Mononuclear cell (primary cell): ENCODE data around the gene COPZ1. TPM values are rescaled to one million over a fixed set of nuclear protein-coding genes. Genes with fewer than 3 reads are reported as not detected.
A peak's percentile ranks its signal among the peaks of the same experiment; 100 is the strongest.

Experiments used
- H3K27me3 ChIP-seq: 2 replicates; pipeline ENCODE4 v1.6.0; 2011; ENCODE audit warnings: low read length, control low read depth; ENCODE audit not compliant: insufficient read depth
- H3K4me1 ChIP-seq: 2 replicates; pipeline ENCODE4 v1.5.1; 2011; ENCODE audit warnings: mild to moderate bottlenecking, low read length, control low read depth; ENCODE audit not compliant: insufficient read depth
- H3K4me3 ChIP-seq: 2 replicates; pipeline ENCODE4 v1.5.1; 2011; ENCODE audit warnings: mild to moderate bottlenecking, low read length, moderate library complexity
- H3K9me3 ChIP-seq: 2 replicates; pipeline ENCODE4 v1.5.1; 2011; ENCODE audit warnings: low read depth, mild to moderate bottlenecking, control low read depth, low read length
- total RNA-seq: library from RNA; depleted of rRNA; stranded (reverse); fragments of >200 nt; gene quantifications from one replicate; pipeline ENCODE4 v1.2.3, GENCODE V29; 2012

The COPZ1 gene
- total RNA-seq, 1 donor = 34.1 TPM

GRCh38 chr12:54386403-54387113 lies 61.6 kb downstream of the COPZ1 start:
- Histone ChIP-seq H3K4me3 (no peak overlapping the region), H3K27me3 (no peaks in the 10 kb centered on the region), H3K9me3 (no peaks in the 10 kb centered on the region), H3K4me1 (peaks cover 97% of the 10 kb centered on the region)

GRCh38 chr12:54387114-54387467 lies 62.2 kb downstream of the COPZ1 start:
- Histone ChIP-seq H3K27me3 (no peaks in the 10 kb centered on the region), H3K9me3 (no peaks in the 10 kb centered on the region), H3K4me1 (peaks cover 97% of the 10 kb centered on the region), H3K4me3 (no peak overlapping the region)

GRCh38 chr12:54388237-54389133 lies 63.6 kb downstream of the COPZ1 start:
- Histone ChIP-seq H3K4me1 (peaks cover 98% of the 10 kb centered on the region), H3K4me3 (no peak overlapping the region), H3K9me3 (no peaks in the 10 kb centered on the region), H3K27me3 (no peaks in the 10 kb centered on the region)

DNA sequence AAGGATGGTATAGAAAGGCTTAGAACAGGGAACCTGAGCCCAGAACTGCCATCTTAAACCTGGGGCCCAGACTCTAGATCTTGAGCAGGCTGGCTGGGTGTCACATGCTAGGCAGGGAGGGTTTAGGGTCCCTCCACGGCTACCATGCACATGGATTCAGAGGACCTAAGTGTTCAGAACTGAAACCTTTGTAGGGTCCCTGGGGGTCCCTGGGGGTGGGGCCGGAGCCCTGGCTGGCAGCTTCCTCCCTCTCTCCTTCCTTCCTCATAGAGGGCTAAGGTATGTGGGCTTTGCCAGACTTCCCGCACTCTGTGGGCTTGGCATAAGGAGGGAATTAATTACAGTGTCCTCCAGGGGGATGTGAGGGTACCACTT lies 64.2 kb downstream of the COPZ1 start:
- Histone ChIP-seq H3K4me3 (no peak overlapping the region), H3K9me3 (no peaks in the 10 kb centered on the region), H3K27me3 (no peaks in the 10 kb centered on the region), H3K4me1 (peaks cover 98% of the 10 kb centered on the region)

DNA sequence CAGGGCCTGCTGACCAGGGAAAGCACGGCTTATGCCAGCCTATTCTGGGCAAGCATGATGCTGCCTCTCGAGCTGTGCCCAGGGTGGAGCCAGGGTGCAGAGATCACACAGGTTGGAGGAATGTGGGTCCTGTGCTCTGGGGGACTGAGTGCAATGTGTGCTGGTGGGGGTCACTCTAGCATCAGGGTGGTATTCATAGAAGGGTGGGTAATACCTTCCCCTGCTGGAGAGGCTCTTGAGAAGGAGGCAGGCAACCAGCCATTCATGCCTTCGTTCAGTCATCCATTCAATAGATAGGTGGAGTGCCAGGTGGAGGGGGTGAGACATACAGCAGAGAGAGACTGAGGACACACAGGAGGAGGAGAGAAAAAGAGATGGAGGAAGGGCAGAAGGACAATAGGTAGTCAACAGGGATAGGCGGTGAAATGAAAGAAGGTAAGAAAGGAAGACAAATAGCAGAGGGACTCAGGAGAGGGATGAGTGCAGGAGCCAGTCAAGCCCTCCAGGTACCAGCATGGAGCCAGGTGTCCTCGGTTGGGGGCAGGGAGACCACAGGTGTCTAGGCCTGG lies 64.8 kb downstream of the COPZ1 start:
- no peaks in the 10 kb centered on the region for H3K9me3 ChIP-seq
- no peak overlapping the region for H3K4me3 ChIP-seq
- H3K4me1 ChIP-seq = peaks cover 98% of the 10 kb centered on the region
- H3K27me3 ChIP-seq = no peaks in the 10 kb centered on the region

DNA sequence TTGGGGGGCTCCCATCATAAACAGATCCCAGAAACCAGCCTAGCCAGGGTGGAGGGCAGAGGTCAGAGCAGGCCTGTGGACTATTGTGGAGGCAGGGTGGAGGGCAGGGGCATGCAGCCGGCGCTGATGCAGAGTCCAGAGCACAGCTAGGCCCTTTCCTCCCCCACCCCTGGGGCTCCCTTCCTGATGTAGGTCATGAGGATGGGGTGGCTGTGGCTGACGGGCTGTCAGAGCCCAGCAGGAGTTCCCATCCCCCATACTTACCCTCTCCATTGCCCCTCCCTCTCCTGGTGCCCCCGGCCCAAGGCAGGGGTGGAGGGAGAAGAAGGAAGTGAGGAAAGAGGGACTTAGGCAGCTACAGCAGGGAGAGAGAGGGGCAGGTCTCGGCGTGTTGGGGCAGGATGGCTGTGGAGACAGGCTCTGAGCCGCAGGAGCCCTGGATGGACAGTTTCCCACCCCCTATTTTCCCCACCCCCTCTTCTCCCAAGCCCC lies 65.3 kb downstream of the COPZ1 start:
- Histone ChIP-seq H3K4me3 (no peak overlapping the region), H3K9me3 (no peaks in the 10 kb centered on the region), H3K27me3 (no peaks in the 10 kb centered on the region), H3K4me1 (peaks cover 96% of the 10 kb centered on the region)

GRCh38 chr12:54390668-54391551 lies 66.0 kb downstream of the COPZ1 start:
- H3K4me3 ChIP-seq = peak overlapping the region; percentile 35
- no peaks in the 10 kb centered on the region for H3K9me3 ChIP-seq
- no peaks in the 10 kb centered on the region for H3K27me3 ChIP-seq
- H3K4me1 ChIP-seq = peaks cover 89% of the 10 kb centered on the region

DNA sequence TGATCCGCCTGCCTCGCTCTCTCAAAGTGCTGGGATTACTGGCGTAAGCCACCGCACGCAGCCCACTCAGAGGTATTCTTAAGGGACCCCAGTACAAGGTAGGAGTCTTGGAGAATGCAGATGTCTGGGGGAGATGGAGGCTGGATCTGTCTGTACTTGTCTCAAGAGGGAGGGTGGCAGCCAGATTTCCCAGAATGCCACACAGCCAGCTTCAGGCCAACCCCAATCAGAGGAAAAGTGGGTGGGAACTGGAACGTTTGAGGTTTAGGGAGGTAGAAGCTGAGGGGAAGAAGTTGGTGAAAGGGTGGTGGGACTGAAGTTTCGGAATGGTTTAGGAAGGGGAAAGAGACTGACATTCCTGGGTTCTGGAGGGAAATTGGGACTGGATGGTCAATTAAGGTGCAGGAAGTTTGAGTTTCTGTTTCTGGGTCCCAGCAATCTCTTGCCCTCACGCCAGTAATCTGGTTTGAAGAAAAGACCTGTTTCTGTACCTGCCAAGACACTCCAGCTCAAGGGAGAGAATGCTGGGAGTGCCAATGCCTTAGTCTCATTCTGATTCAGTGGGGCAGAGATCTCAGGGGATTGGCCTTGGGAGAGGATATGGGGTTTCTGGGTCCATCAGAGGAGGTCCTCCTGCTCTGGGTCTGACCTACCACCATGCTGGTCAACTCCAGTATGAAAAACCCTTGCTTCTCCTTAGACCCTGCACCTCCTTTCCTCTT lies 67.7 kb downstream of the COPZ1 start:
- H3K4me1 ChIP-seq = peaks cover 72% of the 10 kb centered on the region
- H3K9me3 ChIP-seq = no peaks in the 10 kb centered on the region
- H3K4me3 ChIP-seq = no peak overlapping the region
- no peaks in the 10 kb centered on the region for H3K27me3 ChIP-seq

DNA sequence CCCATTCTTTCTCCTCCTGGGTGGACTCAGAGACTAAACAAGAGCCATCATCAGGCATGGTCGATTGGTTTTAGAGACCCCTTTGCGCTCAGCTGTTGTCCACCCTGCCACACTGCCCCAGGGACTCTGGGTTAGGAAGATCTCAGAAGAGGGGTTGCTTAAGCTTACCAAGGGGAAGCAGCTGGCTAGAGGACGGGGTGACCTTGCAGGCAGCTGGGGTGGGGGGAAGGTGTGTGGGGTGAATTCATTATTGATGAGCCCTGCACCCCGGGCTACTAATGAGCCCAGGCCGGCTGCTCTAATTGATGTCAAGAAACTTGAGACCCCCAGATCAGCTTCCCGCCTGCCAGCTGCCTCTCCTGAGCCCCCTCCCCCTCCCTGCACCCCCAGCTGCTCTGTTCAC lies 68.3 kb downstream of the COPZ1 start:
- no peak overlapping the region for H3K4me3 ChIP-seq
- no peaks in the 10 kb centered on the region for H3K27me3 ChIP-seq
- peaks cover 66% of the 10 kb centered on the region for H3K4me1 ChIP-seq
- no peaks in the 10 kb centered on the region for H3K9me3 ChIP-seq

- Histone ChIP-seq H3K9me3 (no peaks in the 10 kb centered on the region), H3K4me3 (no peak overlapping the region), H3K4me1 (peaks cover 61% of the 10 kb centered on the region)
Measured at GRCh38 chr12:54393743-54394142, 68.8 kb downstream of the COPZ1 start.

GRCh38 chr12:54394281-54394719 lies 69.4 kb downstream of the COPZ1 start:
- no peak overlapping the region for H3K4me3 ChIP-seq

More at GRCh38 chr12:54393743-54394142, 68.8 kb downstream of the COPZ1 start:
- no peaks in the 10 kb centered on the region for H3K27me3 ChIP-seq

DNA sequence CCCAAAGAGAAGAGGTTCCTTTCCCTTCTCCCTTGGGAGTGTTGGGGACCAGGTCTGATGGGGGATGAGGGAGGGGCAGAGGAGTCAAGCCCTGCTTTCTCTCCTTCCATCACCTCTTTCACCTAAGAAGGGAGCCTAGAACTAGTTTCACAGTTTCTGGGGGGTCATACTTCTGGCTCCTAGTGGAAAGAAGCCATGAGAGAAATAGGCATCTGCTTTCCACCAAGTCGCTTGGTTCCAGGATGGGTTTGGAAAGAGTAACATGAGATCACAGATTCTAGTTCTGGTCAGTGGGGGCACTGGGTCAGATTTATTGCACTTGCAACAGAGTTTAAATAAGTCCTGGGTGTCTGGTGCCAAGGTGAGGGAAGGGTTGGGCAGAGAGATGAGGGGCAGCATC lies 70.1 kb downstream of the COPZ1 start:
- Histone ChIP-seq H3K4me1 (peaks cover 49% of the 10 kb centered on the region), H3K9me3 (no peaks in the 10 kb centered on the region), H3K4me3 (no peak overlapping the region), H3K27me3 (no peaks in the 10 kb centered on the region)

More at GRCh38 chr12:54394281-54394719, 69.4 kb downstream of the COPZ1 start:
- H3K9me3 ChIP-seq = no peaks in the 10 kb centered on the region
- H3K27me3 ChIP-seq = no peaks in the 10 kb centered on the region
- H3K4me1 ChIP-seq = peaks cover 56% of the 10 kb centered on the region

- Histone ChIP-seq H3K27me3 (no peaks in the 10 kb centered on the region), H3K4me3 (no peak overlapping the region), H3K4me1 (peaks cover 45% of the 10 kb centered on the region), H3K9me3 (no peaks in the 10 kb centered on the region)
Measured at GRCh38 chr12:54395545-54395944, 70.6 kb downstream of the COPZ1 start.

GRCh38 chr12:54397157-54397556 lies 72.2 kb downstream of the COPZ1 start:
- Histone ChIP-seq H3K4me1 (peaks cover 29% of the 10 kb centered on the region), H3K27me3 (no peaks in the 10 kb centered on the region), H3K4me3 (no peak overlapping the region), H3K9me3 (no peaks in the 10 kb centered on the region)
